ES-I3 (cell line): ENCODE results near the gene PLB1.
"Not testable (repeated sequence)": the region's sequence is repeated elsewhere in the genome, so short reads cannot be mapped to it uniquely, and the experiment has no call there.

Experiments
- H3K36me3 ChIP-seq: 2 replicates; pipeline ENCODE4 v1.6.1; 2013; ENCODE audit warnings: mild to moderate bottlenecking, low read length, control low read depth, moderate library complexity; ENCODE audit not compliant: insufficient read depth
- H3K4me1 ChIP-seq: 2 replicates; pipeline ENCODE4 v1.6.1; 2013; ENCODE audit warnings: mild to moderate bottlenecking, control low read depth, low read length; ENCODE audit not compliant: insufficient read depth
- H3K9ac ChIP-seq: 2 replicates; pipeline ENCODE4 v1.6.1; 2013; ENCODE audit warnings: low read depth, mild to moderate bottlenecking, low read length, moderate library complexity
- H3K9me3 ChIP-seq: 2 replicates; pipeline ENCODE4 v1.6.1; 2013; ENCODE audit warnings: mild to moderate bottlenecking, low read length, moderate library complexity; ENCODE audit not compliant: control insufficient read depth, insufficient read depth

PLB1 gene

GRCh38 chr2:28544922-28545589 is 49.2 kb downstream of the PLB1 start:
- H3K9me3 ChIP-seq: no peaks in the 10 kb centered on the region
- no peak overlapping the region for H3K9ac ChIP-seq
- H3K36me3 ChIP-seq: no peaks in the 10 kb centered on the region
- no peaks in the 10 kb centered on the region; the same call in 1 of the 2 replicates for H3K4me1 ChIP-seq

- Histone ChIP-seq H3K9ac (no peak overlapping the region), H3K9me3 (no peaks in the 10 kb centered on the region), H3K4me1 (no peaks in the 10 kb centered on the region; the same call in 1 of the 2 replicates), H3K36me3 (no peaks in the 10 kb centered on the region)
Observed at GRCh38 chr2:28545590-28546200, 49.8 kb downstream of the PLB1 start.

- no peaks in the 10 kb centered on the region; the same call in 1 of the 2 replicates for H3K4me1 ChIP-seq
- no peaks in the 10 kb centered on the region for H3K36me3 ChIP-seq
- H3K9ac ChIP-seq: no peak overlapping the region
- no peaks in the 10 kb centered on the region for H3K9me3 ChIP-seq
Observed at GRCh38 chr2:28546242-28546641, 50.4 kb downstream of the PLB1 start.

GRCh38 chr2:28547223-28547860 is 51.5 kb downstream of the PLB1 start:
- Histone ChIP-seq H3K36me3 (no peaks in the 10 kb centered on the region), H3K9me3 (no peaks in the 10 kb centered on the region), H3K9ac (no peak overlapping the region)

GRCh38 chr2:28547906-28548600 is 52.2 kb downstream of the PLB1 start:
- no peaks in the 10 kb centered on the region for H3K9me3 ChIP-seq

More at GRCh38 chr2:28547223-28547860, 51.5 kb downstream of the PLB1 start:
- no peaks in the 10 kb centered on the region; the same call in 1 of the 2 replicates for H3K4me1 ChIP-seq

GRCh38 chr2:28550345-28550744 is 54.5 kb downstream of the PLB1 start:
- H3K9ac ChIP-seq, H3K36me3 ChIP-seq, H3K9me3 ChIP-seq, H3K4me1 ChIP-seq: not testable (repeated sequence)

More at GRCh38 chr2:28547906-28548600, 52.2 kb downstream of the PLB1 start:
- no peak overlapping the region for H3K9ac ChIP-seq
- H3K4me1 ChIP-seq: no peaks in the 10 kb centered on the region; the same call in 1 of the 2 replicates
- H3K36me3 ChIP-seq: no peaks in the 10 kb centered on the region

GRCh38 chr2:28552045-28552823 is 56.4 kb downstream of the PLB1 start:
- H3K4me1 ChIP-seq: no peaks in the 10 kb centered on the region
- H3K9ac ChIP-seq: no peak overlapping the region
- H3K9me3 ChIP-seq: no peaks in the 10 kb centered on the region
- H3K36me3 ChIP-seq: no peaks in the 10 kb centered on the region

- Histone ChIP-seq H3K4me1 (no peaks in the 10 kb centered on the region), H3K9ac (no peak overlapping the region), H3K36me3 (no peaks in the 10 kb centered on the region), H3K9me3 (no peaks in the 10 kb centered on the region)
Observed at GRCh38 chr2:28556303-28556702, 60.4 kb downstream of the PLB1 start.

- Histone ChIP-seq H3K9ac (no peak overlapping the region), H3K36me3 (no peaks in the 10 kb centered on the region), H3K9me3 (no peaks in the 10 kb centered on the region), H3K4me1 (no peaks in the 10 kb centered on the region)
Observed at GRCh38 chr2:28557389-28558131, 61.7 kb downstream of the PLB1 start.

GRCh38 chr2:28558158-28558820 is 62.4 kb downstream of the PLB1 start:
- Histone ChIP-seq H3K4me1 (no peaks in the 10 kb centered on the region), H3K9me3 (no peaks in the 10 kb centered on the region), H3K9ac (no peak overlapping the region), H3K36me3 (no peaks in the 10 kb centered on the region)

GRCh38 chr2:28558918-28559317 is 63.1 kb downstream of the PLB1 start:
- Histone ChIP-seq H3K9me3 (no peaks in the 10 kb centered on the region), H3K4me1 (no peaks in the 10 kb centered on the region), H3K36me3 (no peaks in the 10 kb centered on the region)

GRCh38 chr2:28563869-28564268 is 68.0 kb downstream of the PLB1 start:
- Histone ChIP-seq H3K9me3 (no peaks in the 10 kb centered on the region), H3K4me1 (no peaks in the 10 kb centered on the region), H3K9ac (no peak overlapping the region), H3K36me3 (no peaks in the 10 kb centered on the region)

More at GRCh38 chr2:28558918-28559317, 63.1 kb downstream of the PLB1 start:
- H3K9ac ChIP-seq: no peak overlapping the region

GRCh38 chr2:28564346-28564745 is 68.5 kb downstream of the PLB1 start:
- Histone ChIP-seq H3K36me3 (no peaks in the 10 kb centered on the region), H3K4me1 (no peaks in the 10 kb centered on the region), H3K9ac (no peak overlapping the region), H3K9me3 (no peaks in the 10 kb centered on the region)
